COR-L47 (cell line): Measurements from ENCODE around the gene MED16.
"Not testable (repeated sequence)": the region's sequence is repeated elsewhere in the genome, so short reads cannot be mapped to it uniquely, and the experiment has no call there.

Experiments
- DNase-seq: peaks from one replicate; lab custom pipeline; 2025; lab: John Stamatoyannopoulos, UW

MED16 gene

DNA sequence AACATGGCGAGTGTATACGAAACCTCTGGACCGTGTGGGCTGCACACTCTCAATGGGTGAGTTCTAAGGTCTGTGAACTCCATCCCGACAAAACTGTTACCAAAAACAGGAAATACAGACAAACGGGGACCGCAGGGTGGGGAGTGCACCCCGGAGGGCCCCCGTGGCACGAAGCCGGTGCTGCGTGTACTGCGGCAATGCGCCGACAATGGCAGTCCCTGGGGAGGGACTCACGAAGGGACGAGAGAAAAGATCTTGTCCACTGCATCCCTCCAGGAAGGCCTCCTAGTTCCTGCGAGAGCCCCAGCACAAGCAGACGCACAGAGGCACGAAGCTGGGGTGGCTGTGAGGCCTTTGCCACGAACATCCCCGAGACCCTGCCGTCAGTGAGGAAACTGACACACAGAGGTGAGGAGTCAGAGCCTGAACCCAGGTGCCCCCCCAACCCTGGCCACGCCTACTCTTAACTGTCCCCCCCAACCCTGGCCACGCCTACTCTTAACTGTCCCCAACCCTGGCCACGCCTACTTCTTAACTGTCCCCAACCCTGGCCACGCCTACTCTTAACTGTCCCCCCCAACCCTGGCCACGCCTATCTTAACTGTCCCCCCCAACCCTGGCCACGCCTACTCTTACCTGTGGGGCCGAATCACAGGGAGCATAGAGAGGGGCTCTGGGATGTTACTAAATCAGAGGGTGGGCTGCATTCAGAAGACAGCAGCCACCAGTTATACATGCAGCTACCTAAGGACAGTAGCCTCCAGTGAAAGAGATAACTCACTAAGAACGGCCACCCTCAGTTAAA, 4.2 kb downstream of the MED16 start:
- DNase-seq: no peak

DNA sequence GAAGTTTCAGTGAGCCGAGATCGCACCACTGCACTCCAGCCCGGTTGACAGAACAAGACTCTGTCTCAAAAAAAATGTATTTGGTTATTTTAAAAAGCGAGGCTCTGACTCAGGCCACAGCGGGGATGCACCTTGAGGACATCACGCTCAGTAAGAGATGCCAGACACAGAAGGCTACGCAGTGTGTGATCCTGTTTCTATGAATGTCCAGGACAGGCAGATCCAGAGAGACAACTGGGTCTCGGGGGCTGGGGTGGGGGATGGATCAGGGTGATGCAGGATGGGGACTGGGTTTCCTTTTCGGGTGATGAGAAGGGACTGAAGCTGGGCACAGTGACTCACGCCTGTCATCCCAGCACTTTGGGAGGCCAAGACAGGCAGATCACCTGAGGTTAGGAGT, 5.4 kb downstream of the MED16 start:
- no peak for DNase-seq

DNA sequence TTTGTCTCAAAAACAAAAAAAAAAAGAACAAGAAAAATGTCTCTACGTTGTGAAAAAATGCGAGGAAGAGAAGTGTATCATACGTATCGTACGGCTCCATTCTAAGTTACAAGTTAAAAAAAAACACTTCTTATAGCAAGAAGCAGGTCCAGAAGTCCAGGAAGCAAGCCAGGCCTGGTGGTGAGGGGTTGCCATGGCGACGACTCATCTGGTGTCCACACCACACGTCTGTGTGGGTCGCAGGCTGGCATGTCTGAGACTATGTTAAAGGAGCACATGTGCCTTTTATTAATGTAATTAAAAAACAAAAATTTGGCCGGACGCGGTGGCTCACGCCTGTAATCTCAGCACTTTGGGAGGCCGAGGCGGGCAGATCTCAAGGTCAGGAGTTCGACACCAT, 5.9 kb downstream of the MED16 start:
- no peak for DNase-seq

DNA sequence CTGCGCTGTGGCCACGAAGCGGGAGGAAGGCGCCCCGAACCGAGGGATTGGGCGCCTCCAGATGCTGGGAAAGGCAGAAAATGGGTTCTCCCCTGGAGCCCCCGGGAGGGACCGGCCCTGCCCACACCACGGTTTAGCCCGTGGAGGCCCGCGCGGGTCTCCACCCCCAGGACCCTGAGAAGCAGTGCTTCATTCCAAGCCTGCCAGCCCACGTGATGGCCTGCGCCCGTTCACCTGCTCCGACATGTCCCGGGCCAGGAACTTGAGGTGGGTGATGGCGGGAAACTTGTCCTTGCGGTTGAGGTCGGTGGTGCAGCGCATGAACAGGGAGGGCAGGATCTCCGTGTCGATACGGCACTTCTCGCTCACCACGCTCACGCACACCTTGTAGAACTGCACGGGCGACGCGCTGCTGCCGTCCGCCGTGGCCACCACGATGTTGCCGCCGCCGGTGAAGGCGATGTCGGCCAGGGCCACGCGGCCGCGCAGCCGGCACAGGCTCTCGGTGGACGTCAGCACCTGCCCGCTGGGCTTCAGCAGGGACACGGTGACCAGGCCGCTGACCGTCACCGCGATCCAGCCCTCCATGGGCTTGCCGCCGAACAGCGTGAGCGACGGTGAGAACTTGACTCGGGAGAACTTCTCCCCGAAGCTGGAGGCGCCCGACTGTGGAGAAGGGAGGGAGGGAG, 7.3 kb downstream of the MED16 start:
- no peak for DNase-seq

DNA sequence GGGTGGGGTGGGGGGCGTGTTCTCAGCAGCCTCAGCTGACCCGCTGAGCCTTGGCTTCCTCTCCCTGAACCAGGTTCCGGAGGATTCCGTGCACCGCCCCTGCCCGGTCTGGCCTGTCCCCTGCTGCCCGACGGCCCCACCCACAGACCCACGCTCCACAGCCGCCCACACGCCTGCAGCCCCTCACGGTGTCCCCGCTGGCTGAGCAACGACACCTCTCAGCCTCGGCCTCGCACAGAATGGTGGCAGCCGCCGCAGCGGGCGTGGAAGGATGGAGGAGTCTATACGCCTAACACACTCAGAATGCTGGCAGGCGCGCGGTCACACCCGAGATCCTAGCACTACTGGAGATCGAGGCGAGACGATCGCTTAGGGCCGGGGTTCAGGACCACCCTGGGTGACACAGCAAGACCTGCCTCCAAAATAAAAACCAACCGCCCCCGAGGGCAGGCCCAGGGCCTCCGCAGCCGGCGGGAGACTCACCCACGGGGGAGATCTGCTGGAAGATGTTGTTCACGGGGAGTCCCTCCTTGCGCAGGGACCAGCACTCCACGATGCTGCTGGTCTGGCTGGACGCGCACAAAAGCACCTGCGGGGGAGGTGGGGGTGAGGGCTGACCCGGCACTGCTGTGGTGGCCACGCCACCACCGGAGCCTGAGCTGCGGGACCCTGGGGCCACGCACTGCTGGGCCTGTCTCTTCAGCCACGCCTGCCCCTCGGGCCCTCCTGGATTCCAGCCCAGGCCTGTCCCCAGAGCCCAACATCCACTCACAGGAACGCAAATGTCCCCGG, 8.4 kb downstream of the MED16 start:
- no peak for DNase-seq

DNA sequence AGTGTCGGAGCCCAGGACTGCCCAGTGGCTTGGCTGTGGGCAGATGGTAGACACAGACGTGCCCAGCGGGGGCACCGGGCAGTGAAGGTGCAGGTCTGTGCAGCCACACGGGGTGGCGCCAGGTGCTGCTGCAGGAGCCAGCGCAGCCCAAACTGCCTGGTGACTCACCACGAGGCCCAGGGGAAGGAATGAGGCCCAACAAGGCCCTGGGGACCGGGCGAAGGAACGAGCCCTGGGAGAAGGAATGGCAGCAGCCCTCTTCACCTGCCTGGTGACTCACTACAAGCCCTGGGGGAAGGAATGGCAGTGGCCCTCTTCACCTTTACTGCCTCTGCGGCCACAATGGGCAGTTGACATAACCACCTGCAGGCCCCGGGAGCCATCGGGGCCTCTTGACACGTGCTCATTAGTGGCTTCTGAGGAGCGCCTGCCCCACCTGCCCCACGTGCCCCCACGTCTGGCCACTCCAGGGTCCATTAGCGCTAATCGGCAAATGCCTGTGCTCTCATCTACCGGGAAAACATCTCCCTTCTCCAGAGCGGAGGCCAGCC, 9.3 kb downstream of the MED16 start:
- no peak for DNase-seq

DNA sequence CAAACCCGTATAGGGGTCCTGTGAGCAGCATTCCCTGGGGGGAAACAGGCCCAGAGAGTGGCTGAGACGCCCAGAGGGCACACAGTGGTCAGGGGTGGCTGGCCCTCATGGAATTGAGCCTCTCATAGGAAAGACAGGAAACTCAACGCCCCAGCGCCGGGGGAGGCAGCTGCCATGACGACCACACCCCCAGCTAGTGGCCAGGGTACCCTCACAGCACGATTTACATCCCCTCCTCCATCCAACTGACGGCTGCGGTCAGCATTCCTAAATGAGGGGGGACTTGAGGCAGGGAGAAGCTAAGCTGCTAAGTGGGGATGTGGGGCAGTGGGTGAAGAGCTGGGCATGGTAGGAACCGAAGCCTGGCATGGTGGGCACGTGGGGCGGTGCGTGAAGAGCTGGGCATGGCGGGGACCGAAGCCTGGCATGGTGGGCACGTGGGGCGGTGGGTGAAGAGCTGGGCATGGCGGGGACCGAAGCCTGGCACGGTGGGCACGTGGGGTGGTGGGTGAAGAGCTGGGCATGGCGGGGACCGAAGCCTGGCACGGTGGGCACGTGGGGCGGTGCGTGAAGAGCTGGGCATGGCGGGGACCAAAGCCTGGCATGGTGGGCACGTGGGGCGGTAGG, 10.0 kb downstream of the MED16 start:
- DNase-seq: no peak

DNA sequence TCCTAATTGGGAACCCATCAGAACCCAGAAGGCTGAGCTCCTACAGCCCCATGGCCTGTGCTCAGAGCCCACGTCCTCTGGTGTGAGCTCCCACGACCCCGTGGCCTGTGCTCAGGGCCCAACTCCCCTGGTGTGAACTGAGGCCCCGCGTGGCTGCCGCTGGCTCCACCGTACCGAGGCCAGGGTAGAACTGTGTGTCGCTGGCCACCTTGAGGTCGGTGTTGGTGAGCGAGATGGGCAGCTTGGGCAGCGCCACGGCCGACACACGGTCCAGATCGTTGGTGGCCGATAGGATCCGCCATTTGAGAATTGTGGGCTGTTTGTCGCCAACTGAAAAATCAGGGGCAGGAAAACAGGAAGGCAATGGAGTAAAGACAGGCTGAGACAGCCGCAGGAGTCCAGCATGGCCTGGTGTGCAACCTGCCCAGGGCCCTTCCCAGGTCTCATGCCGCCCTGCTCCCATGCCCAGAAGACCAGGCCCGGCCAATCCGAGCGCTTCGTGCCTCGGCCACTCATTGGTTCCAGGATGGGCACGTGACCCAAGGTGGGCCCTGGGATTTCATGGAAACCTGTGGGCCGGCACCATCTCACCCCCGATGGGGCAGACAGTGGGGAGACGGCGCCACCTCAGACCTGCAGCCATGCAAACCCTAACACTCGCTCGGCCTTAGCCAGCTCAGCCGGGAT, 11.5 kb downstream of the MED16 start:
- no peak for DNase-seq

DNA sequence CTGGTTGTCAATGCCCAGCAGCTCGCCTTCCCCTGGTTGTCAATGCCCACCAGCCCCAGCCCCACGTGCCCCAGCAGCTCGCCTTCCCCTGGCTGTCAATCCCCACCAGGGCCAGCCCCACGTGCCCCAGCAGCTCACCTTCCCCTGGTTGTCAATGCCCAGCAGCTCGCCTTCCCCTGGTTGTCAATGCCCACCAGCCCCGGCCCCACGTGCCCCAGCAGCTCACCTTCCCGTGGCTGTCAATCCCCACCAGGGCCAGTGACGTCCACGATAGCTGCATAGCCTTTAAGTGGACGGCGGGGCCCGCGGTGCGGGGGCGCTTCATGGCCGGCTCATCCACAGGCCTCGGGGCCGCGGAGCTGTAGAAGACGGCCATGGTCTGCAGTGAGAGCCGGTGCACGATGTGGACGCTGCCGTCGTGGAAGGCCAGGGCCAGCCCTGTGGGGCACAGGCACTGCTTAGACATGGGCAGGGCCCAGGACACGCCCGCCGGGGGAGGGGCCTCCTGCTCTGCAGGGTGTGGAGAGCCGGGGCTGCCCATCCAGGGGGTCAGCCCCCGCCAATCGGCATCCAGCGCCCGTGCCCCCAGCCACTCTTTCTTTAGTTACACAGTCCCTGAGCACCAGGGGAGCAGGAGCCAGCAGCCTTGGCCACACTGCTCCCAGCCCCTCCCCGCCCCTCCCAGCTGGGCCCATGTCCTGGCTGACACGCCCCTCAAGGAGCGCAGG, 13.1 kb downstream of the MED16 start:
- DNase-seq: no peak

DNA sequence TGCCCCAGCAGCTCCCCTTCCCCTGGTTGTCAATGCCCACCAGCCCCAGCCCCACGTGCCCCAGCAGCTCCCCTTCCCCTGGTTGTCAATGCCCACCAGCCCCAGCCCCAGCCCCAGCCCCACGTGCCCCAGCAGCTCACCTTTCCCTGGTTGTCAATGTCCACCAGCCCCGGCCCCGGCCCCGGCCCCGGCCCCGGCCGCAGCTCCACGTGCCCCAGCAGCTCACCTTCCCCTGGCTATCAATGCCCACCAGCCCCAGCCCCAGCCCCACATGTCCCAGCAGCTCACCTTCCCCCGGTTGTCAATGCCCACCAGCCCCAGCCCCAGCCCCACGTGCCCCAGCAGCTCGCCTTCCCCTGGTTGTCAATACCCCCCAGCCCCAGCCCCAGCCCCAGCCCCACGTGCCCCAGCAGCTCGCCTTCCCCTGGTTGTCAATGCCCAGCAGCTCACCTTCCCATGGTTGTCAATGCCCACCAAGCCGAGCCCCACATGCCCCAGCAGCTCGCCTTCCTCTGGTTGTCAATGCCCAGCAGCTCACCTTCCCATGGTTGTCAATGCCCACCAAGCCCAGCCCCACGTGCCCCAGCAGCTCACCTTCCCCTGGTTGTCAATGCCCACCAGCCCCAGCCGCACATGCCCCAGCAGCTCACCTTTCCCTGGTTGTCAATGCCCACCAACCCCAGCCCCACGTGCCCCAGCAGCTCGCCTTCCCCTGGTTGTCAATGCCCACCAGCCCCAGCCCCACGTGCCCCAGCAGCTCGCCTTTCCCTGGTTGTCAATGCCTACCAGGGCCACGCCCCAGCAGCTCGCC, 14.0 kb downstream of the MED16 start:
- DNase-seq: not testable (repeated sequence)

DNA sequence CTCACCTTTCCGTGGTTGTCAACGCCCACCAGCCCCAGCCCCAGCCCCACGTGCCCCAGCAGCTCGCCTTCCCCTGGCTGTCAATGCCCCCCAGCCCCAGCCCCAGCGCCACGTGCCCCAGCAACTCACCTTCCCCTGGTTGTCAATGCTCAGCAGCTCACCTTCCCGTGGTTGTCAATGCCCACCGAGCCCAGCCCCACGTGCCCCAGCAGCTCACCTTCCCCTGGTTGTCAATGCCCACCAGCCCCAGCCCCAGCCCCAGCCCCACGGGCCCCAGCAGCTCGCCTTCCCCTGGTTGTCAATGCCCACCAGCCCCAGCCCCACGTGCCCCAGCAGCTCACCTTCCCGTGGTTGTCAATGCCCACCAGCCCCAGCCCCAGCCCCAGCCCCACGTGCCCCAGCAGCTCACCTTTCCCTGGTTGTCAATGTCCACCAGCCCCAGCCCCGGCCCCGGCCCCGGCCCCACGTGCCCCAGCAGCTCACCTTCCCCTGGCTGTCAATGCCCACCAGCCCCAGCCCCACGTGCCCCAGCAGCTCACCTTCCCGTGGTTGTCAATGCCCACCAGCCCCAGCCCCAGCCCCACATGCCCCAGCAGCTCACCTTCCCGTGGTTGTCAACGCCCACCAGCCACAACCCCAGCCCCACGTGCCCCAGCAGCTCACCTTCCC, 14.9 kb downstream of the MED16 start:
- not testable (repeated sequence) for DNase-seq

DNA sequence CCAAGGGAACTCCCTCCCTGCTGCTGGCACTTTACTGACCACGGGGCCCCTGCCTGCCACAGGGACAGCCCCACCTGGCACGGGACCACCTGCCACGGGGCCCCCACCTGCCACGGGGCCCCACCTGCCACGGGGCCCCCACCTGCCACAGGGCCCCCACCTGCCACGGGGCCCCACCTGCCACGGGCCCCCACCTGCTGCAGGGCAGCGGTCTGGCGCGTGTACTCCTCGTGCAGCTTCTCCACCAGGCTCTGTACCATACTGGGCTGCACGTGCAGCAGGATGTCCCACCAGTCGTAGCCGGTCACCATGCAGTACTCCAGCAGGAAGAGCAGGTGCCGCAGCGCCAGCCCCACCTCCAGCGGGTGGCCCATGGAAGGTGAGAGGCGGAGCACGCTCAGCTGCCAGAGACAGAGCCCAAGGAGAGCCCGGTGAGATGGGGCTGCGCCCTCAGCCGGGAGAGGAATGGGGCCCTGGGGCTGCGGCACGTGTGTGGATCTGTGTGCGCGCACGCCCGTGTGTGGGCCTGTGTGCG, 16.1 kb downstream of the MED16 start:
- DNase-seq: no peak

DNA sequence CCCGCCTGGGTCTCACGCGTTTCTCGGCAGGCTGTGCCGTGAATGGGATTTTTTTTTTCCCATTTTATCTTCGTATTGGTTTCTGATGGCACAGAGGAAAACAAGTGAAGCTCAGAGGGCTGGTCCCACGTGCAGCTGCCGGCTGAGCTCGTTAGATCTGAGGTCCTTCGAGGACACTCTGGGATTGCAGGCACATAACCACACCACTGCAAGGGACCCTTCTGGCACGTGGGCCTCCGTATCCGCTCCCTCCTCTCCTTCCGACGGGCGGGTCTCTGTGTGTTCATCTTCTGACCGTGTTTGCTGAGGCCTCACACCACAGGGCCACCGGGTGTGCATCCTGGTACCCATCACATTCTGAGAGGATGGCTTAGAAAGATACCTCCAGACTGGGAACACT, 16.9 kb downstream of the MED16 start:
- DNase-seq: no peak

DNA sequence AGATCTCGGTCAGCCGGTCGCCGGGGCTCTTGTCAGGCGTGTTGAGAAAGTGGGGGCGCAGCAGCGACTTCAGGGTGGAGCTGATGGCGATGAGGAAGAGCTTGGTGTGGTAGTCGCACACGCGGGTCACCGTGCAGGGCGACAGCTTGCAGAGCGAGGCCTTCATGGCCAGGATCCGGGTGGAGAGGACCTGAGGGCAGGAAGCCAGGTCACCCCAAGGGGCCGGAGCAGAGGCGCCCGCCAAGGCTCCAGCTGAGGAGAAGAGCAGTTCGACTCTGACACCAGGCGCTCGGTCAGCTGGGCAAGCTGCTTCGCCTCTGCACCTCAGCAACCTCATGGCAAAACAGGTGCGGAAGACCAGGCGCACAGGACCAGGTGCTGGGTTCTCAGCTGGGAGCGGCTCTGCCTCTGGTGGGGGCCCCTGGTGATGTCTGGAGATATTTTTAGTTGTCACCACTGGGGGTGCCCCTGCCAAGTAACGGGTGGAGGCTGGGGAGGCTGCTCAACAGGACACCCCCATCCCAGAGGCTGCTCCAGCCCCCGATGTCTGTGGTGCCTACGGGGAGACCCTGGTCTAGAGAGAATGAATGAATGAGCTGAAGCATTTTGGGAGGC, 17.6 kb downstream of the MED16 start:
- DNase-seq: no peak

DNA sequence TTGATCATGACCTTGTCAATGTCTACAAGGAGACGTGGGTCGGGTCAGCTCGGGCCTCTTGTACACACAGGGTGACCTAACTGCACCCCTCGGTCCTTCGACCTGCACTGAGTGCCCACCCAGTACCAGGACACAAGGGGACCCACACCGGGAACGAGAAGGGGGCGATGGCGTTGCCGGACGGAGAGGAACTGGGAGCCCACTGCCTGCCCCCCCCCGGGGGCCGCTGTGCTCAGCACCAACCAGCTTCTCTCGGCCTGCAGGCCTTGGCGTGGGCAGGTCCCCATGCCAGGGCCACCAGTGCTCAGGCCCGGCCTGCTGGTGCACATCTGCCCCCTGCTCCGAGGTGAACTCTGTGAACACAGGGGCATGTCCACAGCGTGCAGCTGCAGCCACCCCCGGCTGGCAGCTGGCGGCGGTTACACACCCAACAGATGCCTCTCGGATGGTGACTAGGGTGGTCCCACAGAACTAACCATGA, 19.4 kb downstream of the MED16 start:
- DNase-seq: no peak

DNA sequence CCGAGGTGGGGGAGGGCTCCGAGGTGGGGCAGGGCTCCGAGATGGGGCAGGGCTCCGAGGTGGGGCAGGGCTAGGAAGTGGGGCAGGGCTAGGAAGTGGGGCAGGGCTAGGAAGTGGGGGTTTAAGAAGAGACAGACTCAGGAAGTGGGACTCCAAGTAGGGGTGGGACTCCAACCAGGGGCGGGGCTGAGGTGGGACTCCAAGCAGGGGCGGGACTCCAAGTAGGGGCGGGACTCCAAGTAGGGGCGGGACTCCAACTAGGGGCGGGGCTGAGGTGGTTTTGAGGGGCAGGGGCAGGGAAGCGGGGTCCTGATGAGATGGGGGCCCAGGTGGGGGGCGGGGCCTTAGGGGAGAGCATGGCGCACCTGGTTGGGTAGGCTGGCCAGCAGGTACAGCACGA, 19.9 kb downstream of the MED16 start:
- no peak for DNase-seq

DNA sequence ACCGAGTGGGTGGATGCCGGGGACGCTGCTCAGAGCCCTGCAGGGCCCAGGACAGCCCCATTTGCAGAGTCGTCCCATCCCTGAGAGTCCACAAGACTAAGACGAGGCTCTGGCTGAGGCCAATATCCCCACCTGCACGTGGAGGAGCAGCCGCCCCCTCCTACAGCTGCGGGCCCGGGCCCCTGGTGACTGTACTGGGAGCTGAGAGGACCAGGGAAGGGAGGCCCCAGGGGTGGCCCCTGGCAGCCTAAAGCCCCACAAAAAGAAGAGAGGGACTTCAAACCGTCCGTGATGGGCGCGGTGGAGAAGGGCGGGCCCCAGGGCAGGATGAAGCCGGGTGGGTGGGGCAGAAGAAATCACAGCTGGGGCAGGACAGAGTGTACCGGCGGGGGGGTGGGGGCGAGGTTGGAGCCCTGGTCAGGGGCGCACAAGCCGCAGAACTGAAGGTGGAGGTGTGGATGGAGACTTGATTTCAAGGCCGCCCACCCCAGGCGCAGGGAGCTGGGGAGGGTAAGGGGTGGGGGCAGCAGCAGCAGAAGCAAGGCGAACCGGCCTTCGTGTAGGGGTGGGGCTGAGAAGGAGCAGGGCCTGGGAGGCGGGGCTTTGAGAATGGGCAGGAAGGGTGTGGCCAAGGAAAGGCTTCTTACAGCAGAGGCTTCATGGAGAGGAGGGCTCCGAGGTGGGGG, 20.6 kb downstream of the MED16 start:
- no peak for DNase-seq
